CD4-positive, alpha-beta T cell treated with Interleukin-10 for 1 hour (primary cell): ENCODE results near the gene SDCCAG8.
"Not testable (repeated sequence)": the region's sequence is repeated elsewhere in the genome, so short reads cannot be mapped to it uniquely, and the experiment has no call there.

Source experiments
- DNase-seq: peaks from one replicate; pipeline ENCODE4 v3.0.0-alpha.2; 2020

Gene SDCCAG8

DNA sequence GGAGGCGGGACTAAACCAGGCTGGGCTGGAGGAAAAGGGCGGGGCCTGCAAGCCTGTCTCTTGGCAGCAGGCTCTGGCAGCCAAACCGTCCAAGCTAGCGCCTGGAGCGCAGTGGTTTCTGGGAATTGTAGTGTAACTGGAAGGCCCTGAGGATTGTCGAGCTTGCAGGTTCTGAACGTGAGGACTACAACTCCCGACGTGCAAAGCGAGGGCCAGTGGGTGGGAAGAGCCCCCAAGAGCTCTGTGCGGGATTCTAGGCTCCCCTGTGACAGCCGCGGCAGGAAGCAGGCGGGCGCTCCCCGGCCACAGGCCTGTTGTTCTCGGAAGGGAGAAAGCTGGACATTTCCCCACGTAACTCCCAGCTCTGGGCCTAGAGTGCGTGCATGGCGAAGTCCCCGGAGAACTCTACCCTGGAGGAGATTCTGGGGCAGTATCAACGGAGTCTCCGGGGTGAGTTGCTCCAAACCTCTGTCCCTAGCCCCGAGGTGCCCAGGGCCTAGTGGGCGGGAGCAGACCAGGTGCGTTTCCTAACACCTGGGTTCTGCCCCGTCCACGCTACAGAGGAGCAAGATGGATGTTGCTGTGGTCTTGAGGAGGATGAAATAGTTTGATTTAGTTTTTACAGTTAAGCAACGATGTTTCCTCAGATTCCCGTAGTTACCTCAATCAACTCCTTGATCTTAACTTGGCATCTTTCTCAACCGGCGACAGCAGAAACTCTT is at the start of gene SDCCAG8:
Gene SDCCAG8 (plus strand): TSS at position 251 of the 722 bp plus-strand sequence. CDS start 133 bp downstream, at position 384.
- peak; percentile 97 for DNase-seq

DNA sequence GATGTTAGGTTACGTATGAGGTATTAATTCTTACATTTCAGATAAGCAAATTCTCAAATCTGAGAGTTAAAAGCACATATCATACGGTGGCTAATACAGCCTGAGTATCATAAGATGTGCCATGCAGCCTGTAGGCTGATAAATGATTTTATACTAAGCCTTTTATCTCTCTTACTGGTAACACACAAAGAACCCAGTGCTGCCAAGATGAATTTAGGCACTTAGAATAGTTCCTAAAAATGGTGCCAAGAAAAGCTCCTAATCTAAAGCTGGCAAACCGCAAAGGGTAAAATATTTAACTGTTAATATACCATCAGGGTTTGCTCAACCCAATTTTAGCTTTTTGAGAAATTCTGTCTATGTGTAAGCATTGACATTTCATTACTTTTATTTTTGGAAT is 43.9 kb upstream of the SDCCAG8 start:
- DNase-seq, result not testable (repeated sequence)

DNA sequence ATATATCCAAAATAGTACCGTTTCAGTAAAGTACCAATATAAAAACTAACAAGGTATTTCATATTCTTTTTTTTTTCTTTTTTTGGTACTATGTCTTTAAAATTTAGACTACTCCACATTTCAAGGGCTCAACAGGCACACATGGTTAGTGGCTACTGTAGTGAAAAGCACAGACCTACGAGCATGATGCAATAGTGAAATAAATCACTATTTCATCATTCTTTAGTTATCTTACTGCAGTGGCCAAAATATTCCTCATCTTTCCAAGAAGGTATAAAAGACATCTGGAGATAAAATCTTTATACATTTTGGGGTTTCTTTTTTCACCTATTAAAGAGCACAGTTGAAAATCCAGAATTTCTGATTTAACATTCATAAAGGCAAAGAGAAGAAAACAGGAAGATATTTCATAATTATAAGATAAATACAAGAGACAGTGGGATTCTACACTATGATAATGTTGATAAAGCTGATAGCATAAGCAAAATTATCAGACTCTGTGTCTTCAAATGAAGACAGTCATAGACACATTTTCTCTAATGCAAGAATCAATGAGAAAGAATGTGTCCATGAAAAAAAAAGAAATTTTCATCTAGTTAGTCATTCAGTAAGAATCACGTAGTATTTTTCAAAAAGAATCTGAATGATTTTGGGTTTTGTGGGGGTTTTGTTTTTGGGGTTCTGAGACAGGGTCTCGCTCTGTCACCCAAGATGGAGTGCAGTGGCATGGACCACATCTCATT is 42.6 kb upstream of the SDCCAG8 start:
- DNase-seq, result no peak

DNA sequence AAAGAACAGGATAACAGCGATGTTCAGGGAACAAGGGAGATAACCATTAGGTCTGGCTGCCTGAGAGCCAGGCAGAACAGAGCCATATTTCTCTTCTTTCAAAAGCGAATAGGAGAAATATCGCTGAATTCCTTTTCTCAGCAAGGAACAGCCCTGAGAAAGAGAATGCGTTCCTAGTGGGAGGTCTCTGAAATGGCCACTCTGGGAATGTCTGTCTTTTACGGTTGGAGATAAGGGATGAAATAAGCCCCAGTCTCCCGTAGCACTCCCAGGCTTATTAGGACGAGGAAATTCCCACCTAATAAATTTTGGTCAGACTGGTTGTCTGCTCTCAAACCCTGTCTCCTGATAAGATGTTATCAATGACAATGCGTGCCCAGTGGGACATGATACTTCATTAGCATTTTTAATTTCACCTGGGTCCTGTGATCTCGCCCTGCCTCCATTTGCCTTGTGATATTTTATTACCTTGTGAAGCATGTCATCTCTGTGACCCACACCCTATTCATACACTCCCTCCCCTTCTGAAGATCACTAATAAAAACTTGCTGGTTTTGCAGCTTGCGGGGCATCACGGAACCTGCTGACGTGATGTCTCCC is 40.5 kb upstream of the SDCCAG8 start:
- not testable (repeated sequence) for DNase-seq

DNA sequence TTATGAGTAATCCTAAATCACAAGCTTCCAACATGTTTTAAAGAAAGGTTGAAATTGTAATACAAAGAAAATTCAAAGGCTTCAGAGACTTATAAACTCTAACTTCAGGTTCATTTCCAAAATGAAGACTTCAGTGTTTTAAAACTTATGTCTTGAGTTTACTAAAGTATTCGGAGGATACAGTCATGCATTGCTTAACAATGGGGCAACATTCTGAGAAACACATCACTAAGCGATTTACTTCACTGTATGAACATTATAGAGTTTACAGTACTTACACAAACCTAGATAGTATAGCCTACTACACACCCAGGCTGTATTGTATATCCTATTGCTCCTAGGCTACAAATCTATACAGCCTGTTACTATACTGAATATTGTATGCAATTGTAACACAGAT is 39.1 kb upstream of the SDCCAG8 start:
- no peak for DNase-seq

GRCh38 chr1:243217349-243217748 is 38.5 kb upstream of the SDCCAG8 start:
- no peak for DNase-seq

DNA sequence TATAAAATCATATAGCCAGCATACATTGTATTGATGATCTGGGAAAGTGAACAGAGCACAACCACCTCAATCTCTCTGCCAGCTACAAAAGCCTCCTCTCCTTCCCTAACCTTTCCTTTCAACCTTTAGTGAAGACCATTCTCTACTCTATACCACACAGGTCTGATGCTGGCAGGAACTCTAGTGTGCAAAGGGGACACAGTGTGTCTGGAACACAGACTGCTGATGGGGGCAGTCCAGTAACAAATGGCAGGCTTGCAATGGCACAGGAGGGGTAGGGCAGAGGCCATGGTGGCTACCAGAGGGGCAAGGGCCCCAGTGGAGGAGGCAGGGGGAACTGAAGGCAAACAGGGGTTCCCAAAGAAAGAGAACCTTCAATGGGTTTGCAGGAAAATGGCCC is 37.8 kb upstream of the SDCCAG8 start:
- DNase-seq, result no peak

DNA sequence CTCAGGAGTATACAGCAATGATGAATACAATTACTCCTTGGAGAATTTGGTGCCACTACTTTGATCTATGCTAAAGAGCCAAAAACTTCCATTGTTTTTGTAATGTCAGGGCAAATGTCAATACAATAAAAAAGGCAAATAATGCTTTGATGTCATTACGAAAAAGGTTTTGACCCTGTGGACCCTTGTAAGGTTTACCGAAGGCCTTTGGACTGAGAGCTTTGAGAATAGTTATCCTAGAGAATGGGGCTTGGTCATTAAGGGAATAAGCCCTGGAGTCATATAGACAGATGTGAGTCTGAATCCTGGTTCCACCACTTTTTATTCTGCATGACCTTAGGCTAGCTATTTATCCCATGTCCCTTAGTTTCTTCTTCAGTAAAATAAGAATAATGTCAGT is 28.2 kb upstream of the SDCCAG8 start:
- DNase-seq, result no peak

GRCh38 chr1:243229526-243229925 is 26.3 kb upstream of the SDCCAG8 start:
- no peak for DNase-seq

DNA sequence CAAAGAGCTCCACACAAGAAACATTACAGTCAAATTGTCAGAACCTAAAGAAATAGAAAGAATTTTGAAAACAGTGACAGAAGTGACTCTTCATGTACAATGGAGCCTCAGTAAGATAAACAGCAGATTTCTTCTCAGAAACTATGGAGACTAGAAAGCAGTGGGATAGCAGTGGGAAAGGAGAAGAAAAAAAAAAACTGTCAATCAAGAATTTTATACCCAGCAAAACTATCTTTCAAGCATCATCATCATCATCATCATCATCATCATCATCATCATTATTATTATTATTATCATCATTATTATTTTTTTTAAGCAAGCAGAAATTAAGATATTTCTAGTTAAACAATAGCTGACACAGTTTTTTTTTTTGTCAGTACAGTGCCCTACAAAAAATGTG is 24.9 kb upstream of the SDCCAG8 start:
- no peak for DNase-seq

- no peak for DNase-seq
Observed at GRCh38 chr1:243233908-243234307, 21.9 kb upstream of the SDCCAG8 start.

DNA sequence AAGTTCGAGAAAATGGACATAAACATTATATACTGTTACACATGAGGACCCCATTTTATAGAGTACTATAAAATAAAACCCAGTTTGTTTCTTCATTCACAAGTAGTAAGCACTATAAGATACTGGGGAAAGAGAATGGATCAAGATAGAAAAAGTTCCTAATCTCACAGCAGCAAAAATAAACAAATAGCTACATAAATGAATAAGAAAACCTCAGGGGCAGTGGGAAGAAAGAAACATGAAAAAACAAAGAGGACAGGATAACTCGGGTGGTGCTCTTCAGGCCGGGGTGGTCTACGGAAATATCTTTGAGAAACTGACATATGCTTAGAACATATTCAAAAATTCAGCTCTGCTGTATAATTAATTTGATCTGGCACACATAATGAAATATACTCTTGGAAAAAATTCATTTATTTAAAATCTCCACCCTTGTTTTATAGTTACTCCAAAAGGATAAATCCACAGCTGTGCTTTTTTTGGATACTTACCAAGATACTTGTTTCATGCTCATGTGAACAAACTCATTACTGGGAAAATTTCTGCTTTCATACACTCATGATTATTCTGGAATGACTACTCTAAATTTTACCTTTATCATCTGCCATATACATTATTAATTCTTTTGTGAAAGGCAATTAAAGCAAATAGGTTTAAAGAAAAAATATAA is 20.7 kb upstream of the SDCCAG8 start:
- DNase-seq, result no peak

GRCh38 chr1:243236604-243237252 is 19.1 kb upstream of the SDCCAG8 start:
- no peak for DNase-seq

GRCh38 chr1:243244432-243244841 is 11.4 kb upstream of the SDCCAG8 start:
- DNase-seq, result no peak

GRCh38 chr1:243246916-243247315 is 8.9 kb upstream of the SDCCAG8 start:
- no peak for DNase-seq

- no peak for DNase-seq
Observed at GRCh38 chr1:243247901-243248300, 7.9 kb upstream of the SDCCAG8 start.

DNA sequence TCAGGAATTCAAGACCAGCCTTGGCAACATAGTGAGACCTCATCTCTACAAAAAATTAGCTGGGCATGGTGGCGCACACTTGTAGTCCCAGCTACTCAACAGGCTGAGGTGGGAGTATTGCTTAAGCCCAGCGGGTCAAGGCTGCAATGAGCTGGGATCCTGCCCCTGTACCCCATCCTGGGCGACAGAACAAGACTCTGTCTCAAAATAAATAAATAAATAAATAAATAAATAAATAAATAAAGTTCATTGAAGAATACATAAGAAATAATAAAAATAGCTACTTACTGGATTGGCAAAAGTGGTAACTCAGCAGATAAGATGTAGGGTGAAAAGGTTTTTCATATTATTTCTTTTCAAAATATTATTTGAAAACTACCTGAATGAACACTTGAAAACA is 6.6 kb upstream of the SDCCAG8 start:
- no peak for DNase-seq

GRCh38 chr1:243250102-243250501 is 5.7 kb upstream of the SDCCAG8 start:
- no peak for DNase-seq

DNA sequence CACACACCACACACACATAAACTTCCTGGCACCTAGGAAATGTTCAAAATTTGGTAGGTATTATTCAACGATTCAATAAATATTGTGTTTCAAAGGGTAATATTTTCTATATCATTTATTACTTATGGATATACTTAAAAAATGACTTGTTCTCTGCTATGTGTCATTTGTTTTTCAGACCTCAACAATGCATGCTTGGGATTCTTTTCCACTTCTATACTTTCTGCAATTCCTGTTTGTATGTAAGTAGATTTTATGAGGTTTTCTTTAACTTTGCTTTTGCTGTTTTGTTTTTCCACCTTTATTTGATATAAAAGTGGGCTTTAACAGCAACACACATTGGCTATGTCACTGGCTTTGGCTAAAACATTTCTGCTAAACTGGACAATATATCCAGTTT is 4.3 kb upstream of the SDCCAG8 start:
- DNase-seq, result no peak

DNA sequence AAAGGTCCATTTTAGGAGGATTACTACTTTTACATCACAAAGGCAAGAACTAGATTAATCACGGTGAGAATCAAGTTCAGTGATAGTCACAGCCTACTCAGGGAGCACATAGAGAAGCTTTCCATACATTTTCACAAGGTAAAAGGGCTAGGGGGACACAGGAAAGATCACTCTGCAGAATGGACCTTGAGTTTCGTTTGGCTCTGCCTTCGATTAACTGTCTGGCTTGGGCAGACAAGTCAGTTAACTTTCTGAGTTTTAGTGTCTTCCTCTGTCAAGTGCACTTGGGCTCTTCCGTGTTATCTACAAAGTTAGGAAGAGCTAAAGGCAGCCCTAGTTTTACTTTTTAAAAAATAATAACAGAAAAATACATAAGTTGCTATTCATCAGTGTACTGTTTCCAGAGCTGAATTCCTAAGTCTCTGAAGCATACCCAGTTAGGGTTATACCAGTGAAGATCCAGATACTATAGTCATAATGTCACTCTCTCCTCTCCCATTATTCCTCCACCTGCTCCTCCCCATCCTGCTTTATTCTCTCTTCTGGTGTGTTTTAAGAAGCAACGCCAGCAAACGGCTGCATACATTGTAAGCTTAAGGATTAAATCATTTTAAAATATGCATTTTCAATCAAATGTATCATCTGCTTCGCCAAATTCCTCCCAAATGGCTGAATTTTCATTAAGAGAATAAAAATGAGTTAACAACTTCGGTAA is 2.5 kb upstream of the SDCCAG8 start:
- no peak for DNase-seq

- no peak for DNase-seq
Observed at GRCh38 chr1:243253926-243254232, 2.0 kb upstream of the SDCCAG8 start.

DNA sequence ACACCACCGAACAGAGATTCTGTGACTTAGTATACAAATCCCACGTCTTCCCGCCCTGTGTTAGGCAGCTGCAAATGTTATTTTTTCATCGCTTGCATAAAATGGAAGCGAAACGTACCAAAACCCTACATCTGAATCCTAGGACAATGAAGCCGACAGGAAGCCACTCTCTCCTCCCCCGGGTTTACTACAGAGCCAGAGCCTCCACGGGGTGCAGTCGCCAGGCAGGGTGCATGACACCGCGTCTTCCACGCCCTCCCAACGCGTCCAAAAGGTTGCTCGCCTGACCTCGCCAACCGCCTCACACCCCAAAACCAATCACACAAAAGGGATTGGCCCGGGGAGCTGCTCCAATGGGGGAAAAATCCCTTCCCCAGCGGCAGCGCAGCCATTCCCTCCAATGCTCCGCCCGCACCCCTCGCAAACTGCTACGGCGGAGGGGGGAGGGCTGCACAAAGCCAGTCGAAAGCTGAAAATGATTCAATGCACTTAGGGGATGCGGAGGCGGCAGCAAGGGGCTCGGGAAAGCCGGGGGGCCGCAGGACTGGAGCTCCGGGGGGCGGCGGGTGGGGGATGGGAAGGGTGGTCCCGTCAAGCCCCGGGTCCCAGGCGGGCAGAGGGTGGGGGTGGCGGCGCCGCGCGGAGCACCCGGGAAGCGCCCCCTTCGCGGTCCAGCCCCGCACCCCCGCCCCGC is 1.5 kb upstream of the SDCCAG8 start:
- peak; percentile 56 for DNase-seq
